ENCODE results near the gene MMEL1.
"Not testable (repeated sequence)": the region's sequence is repeated elsewhere in the genome, so short reads cannot be mapped to it uniquely, and the experiment has no call there.

The MMEL1 gene

GRCh38 chr1:2571348-2571747 lies 61.5 kb downstream of the MMEL1 start:
- no peak for DNase-seq

- no peak for DNase-seq
These were observed 62.5 kb downstream of the MMEL1 start for GRCh38 chr1:2570332-2570731.

GRCh38 chr1:2569703-2570102 lies 63.1 kb downstream of the MMEL1 start:
- DNase-seq: not testable (repeated sequence)

GRCh38 chr1:2569060-2569459 lies 63.8 kb downstream of the MMEL1 start:
- DNase-seq: no peak

GRCh38 chr1:2568187-2568816 lies 64.5 kb downstream of the MMEL1 start:
- DNase-seq: not testable (repeated sequence)

GRCh38 chr1:2567083-2567679 lies 65.6 kb downstream of the MMEL1 start:
- no peak for DNase-seq

- peak; percentile 86 for DNase-seq
These were observed 66.4 kb downstream of the MMEL1 start for GRCh38 chr1:2566101-2567045.

GRCh38 chr1:2564815-2565374 lies 67.9 kb downstream of the MMEL1 start:
- DNase-seq: no peak

GRCh38 chr1:2564006-2564814 lies 68.6 kb downstream of the MMEL1 start:
- no peak for DNase-seq

- no peak for DNase-seq
These were observed 69.6 kb downstream of the MMEL1 start for GRCh38 chr1:2563205-2563604.

GRCh38 chr1:2561898-2562895 lies 70.6 kb downstream of the MMEL1 start:
- DNase-seq: no peak

GRCh38 chr1:2561446-2561845 lies 71.4 kb downstream of the MMEL1 start:
- no peak for DNase-seq

GRCh38 chr1:2560299-2561073 lies 72.3 kb downstream of the MMEL1 start:
- no peak for DNase-seq

- no peak for DNase-seq
These were observed 73.1 kb downstream of the MMEL1 start for GRCh38 chr1:2559509-2560298.

- no peak for DNase-seq
These were observed 74.0 kb downstream of the MMEL1 start for GRCh38 chr1:2558861-2559260.

GRCh38 chr1:2558420-2558819 lies 74.4 kb downstream of the MMEL1 start:
- no peak for DNase-seq

- no peak for DNase-seq
These were observed 75.1 kb downstream of the MMEL1 start for GRCh38 chr1:2557482-2558400.

- no peak for DNase-seq
These were observed 75.9 kb downstream of the MMEL1 start for GRCh38 chr1:2556678-2557481.

All from islet precursor cell (in vitro differentiated cells).